IMR-90 (cell line): Measurements from ENCODE around the gene KDM6A. TPM values are rescaled to one million over a fixed set of nuclear protein-coding genes. Genes with fewer than 3 reads are reported as not detected.

Experiments
- ATAC-seq: fragments of 200-7000 bp; cut with Tn5 transposase; 2 replicates; pipeline ENCODE4 v1.9.1; 2020; ENCODE audit warnings: low read depth, mild to moderate bottlenecking, moderate library complexity
- BruUV-seq: library from RNA; stranded (reverse); fragments of 400-500 nt; replicated peaks from 2 replicates; lab custom pipeline; 2021; lab: Mats Ljungman, UMichigan
- CTCF ChIA-PET: fragments of 300-600 bp; formaldehyde crosslinking; extraction: SDS; loops from one replicate; lab custom pipeline; 2021; ENCODE audit warnings: antibody characterized with exemption; lab: Yijun Ruan, JAX
- POLR2A ChIA-PET: fragments of 300-600 bp; sonication (Branson Sonifier 250); formaldehyde crosslinking; loops from one replicate; lab custom pipeline; 2022; ENCODE audit warnings: antibody characterized with exemption; ENCODE audit not compliant: unreplicated experiment; lab: Charles Lee
- DNase-seq: peaks from one replicate; pipeline ENCODE4 v3.0.0; 2013
- H2AFZ ChIP-seq: replicated peaks from 2 replicates; pipeline ENCODE3; 2013; ENCODE audit warnings: low read length, mild to moderate bottlenecking; ENCODE audit not compliant: poor library complexity
- H2AK5ac ChIP-seq: 2 replicates; pipeline ENCODE4 v1.6.1; 2013; ENCODE audit warnings: low read depth, low read length, inconsistent platforms
- H2AK9ac ChIP-seq: replicated peaks from 2 replicates; pipeline ENCODE3; 2013; ENCODE audit warnings: mild to moderate bottlenecking, low read depth, low read length, moderate library complexity; ENCODE audit not compliant: poor library complexity
- H2BK120ac ChIP-seq: 2 replicates; pipeline ENCODE4 v1.6.1; 2013; ENCODE audit warnings: low read depth, low read length, inconsistent platforms
- H2BK15ac ChIP-seq: 3 replicates; pipeline ENCODE4 v1.6.1; 2013; ENCODE audit warnings: low read depth, low read length, inconsistent platforms
- H2BK20ac ChIP-seq: 2 replicates; pipeline ENCODE4 v1.6.1; 2013; ENCODE audit warnings: low read depth, mild to moderate bottlenecking, inconsistent platforms, low read length, moderate library complexity
- H2BK5ac ChIP-seq: 2 replicates; pipeline ENCODE4 v1.6.1; 2013; ENCODE audit warnings: mild to moderate bottlenecking, low read depth, low read length, inconsistent platforms; ENCODE audit not compliant: poor library complexity, severe bottlenecking
- H3K14ac ChIP-seq: replicated peaks from 2 replicates; pipeline ENCODE4 v1.6.1; 2013; ENCODE audit warnings: low read depth, low read length, inconsistent platforms
- H3K18ac ChIP-seq: 2 replicates; pipeline ENCODE4 v1.6.1; 2013; ENCODE audit warnings: low read depth, low read length, control low read depth
- H3K23ac ChIP-seq: 2 replicates; pipeline ENCODE4 v1.6.1; 2013; ENCODE audit warnings: low read depth, low read length, inconsistent platforms
- H3K27ac ChIP-seq: 2 replicates; pipeline ENCODE4 v1.5.1; 2013; ENCODE audit warnings: mild to moderate bottlenecking, control low read depth, low read length; ENCODE audit not compliant: insufficient read depth
- H3K27me3 ChIP-seq: 2 replicates; pipeline ENCODE4 v1.6.1; 2013; ENCODE audit warnings: low read length; ENCODE audit not compliant: control insufficient read depth, insufficient read depth
- H3K36me3 ChIP-seq: 2 replicates; pipeline ENCODE4 v1.6.1; 2013; ENCODE audit warnings: low read length, mixed read lengths; ENCODE audit not compliant: control insufficient read depth, insufficient read depth
- H3K4ac ChIP-seq: 2 replicates; pipeline ENCODE4 v1.6.1; 2013; ENCODE audit warnings: low read depth, low read length, inconsistent platforms
- H3K4me1 ChIP-seq: 2 replicates; pipeline ENCODE4 v1.6.1; 2013; ENCODE audit warnings: low read length, mixed read lengths; ENCODE audit not compliant: control insufficient read depth, insufficient read depth
- H3K4me2 ChIP-seq: 2 replicates; pipeline ENCODE4 v1.6.1; 2013; ENCODE audit warnings: low read depth, mild to moderate bottlenecking, control low read depth, low read length, moderate library complexity
- H3K4me3 ChIP-seq: 2 replicates; pipeline ENCODE4 v1.5.1; 2013; ENCODE audit warnings: low read depth, mild to moderate bottlenecking, control low read depth, low read length, moderate library complexity; ENCODE audit not compliant: insufficient read depth
- H3K56ac ChIP-seq: 2 replicates; pipeline ENCODE4 v1.6.1; 2013; ENCODE audit warnings: low read length, inconsistent platforms; ENCODE audit not compliant: insufficient read depth; ENCODE audit errors: extremely low read depth
- H3K79me1 ChIP-seq, 2 experiments: 2 replicates each; pipeline ENCODE4 v1.6.1; 2013; ENCODE audit warnings: low read length in 2 of 2, inconsistent platforms in 1 of 2, low read depth in 1 of 2
- H3K9ac ChIP-seq: 2 replicates; pipeline ENCODE4 v1.6.1; 2013; ENCODE audit warnings: low read depth, low read length, control low read depth
- H3K9me1 ChIP-seq: 2 replicates; pipeline ENCODE4 v1.6.1; 2013; ENCODE audit warnings: low read length, inconsistent platforms; ENCODE audit not compliant: insufficient read depth
- H3K9me3 ChIP-seq: 2 replicates; pipeline ENCODE4 v1.6.1; 2013; ENCODE audit warnings: low read length; ENCODE audit not compliant: control insufficient read depth, insufficient read depth
- H4K20me1 ChIP-seq: 2 replicates; pipeline ENCODE4 v1.6.1; 2013; ENCODE audit warnings: low read length, inconsistent platforms; ENCODE audit not compliant: insufficient read depth
- H4K5ac ChIP-seq: 2 replicates; pipeline ENCODE4 v1.6.1; 2013; ENCODE audit warnings: mild to moderate bottlenecking, low read depth, low read length, control low read depth
- H4K8ac ChIP-seq, 2 experiments: 2 replicates each; pipeline ENCODE4 v1.6.1; 2013; ENCODE audit warnings: low read depth in 2 of 2, low read length in 2 of 2, control low read depth in 1 of 2, inconsistent platforms in 1 of 2
- H4K91ac ChIP-seq: 2 replicates; pipeline ENCODE4 v1.6.1; 2013; ENCODE audit warnings: low read depth, low read length, inconsistent platforms; ENCODE audit not compliant: insufficient read depth
- BHLHE40 ChIP-seq: fragments of 150-350 bp; IDR thresholded peaks from 2 replicates; pipeline ENCODE4 v1.6.1; 2016; ENCODE audit warnings: mild to moderate bottlenecking, low read depth, low read length
- CHD1 ChIP-seq: IDR thresholded peaks from 2 replicates; pipeline ENCODE4 v1.6.1; 2012; ENCODE audit warnings: low read depth, low read length, improper control_type of control experiment
- NFE2L2 ChIP-seq: fragments of 150-350 bp; IDR thresholded peaks from 2 replicates; pipeline ENCODE4 v1.6.1; 2016; ENCODE audit warnings: low read depth, mild to moderate bottlenecking, low read length
- WGBS, 2 experiments: methylation state at CpG; one replicate each; pipeline versions ENCODE4 v1.1.5 to v1.1.7; 2013; ENCODE audit warnings: missing lambda C conversion rate in 2 of 2; ENCODE audit not compliant: insufficient read length in 1 of 2; ENCODE audit errors: extremely low coverage in 2 of 2; 5-methylcytosine and 5-hydroxymethylcytosine counted together
- dilution Hi-C: fragments of 300-500 bp; cut with HindIII; formaldehyde crosslinking; loops from one replicate; pipeline ENCODE4 v1.14.3; 2018; ENCODE audit warnings: low sequenced_read_pairs; ENCODE audit not compliant: unreplicated experiment
- in situ Hi-C: fragments of 300-500 bp; cut with MboI; formaldehyde crosslinking; loops from 3 replicates; pipeline ENCODE4 v1.14.3; 2019; ENCODE audit warnings: low sequenced_read_pairs, inconsistent platforms, mixed read lengths
- intact Hi-C: fragments of 100-400 bp; cut with micrococcal nuclease; formaldehyde crosslinking; loops from 2 replicates; pipeline ENCODE4 v1.10.0; 2022
- polyA plus RNA-seq, 3 experiments: library from polyadenylated mRNA; depleted of rRNA; stranded (reverse); fragments of >200 nt; gene quantifications; 2 replicates each; pipeline ENCODE4 v1.2.3, GENCODE V29; 2012; ENCODE audit warnings: low replicate concordance in 1 of 3
- total RNA-seq: library from RNA; depleted of rRNA; stranded (reverse); fragments of >200 nt; gene quantifications from 2 replicates; pipeline ENCODE4 v1.2.3, GENCODE V29; 2012

KDM6A gene
- total and polyA plus RNA-seq, 2 of the 4 experiments (the other 2 are of a cell fraction) = 11.7 to 24.9 TPM

DNA sequence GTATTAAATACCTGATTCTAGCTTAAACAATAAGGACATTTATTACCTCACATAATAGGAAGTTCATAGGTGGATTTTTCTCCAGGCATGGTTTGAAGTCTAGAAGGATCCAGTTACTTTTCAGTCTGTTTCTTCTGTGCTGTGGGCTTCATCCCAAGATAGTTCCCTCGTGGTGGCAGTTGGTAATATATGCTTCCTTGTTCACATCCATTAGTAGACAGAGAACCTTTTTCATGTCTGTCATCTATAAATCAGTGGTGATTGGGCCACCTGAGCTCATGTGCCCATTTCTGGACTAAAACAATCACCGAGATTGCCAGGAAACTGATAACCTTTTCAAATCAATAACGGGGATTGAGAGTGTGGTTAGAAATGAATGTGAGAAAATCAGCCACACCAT is 97.7 kb downstream of the KDM6A start:
- no peak overlapping the region for H3K23ac ChIP-seq
- no peak overlapping the region for H2BK5ac ChIP-seq
- intact Hi-C loops (no loop called here), in situ Hi-C loops (no loop called here), dilution Hi-C loops (no loop called here)
- WGBS, 2 experiments = no CpG with 5 or more reads among the region's 3 CpGs
- no peaks in the 10 kb centered on the region for H3K36me3 ChIP-seq
- H2BK120ac ChIP-seq = no peak overlapping the region
- no peak overlapping the region for H4K5ac ChIP-seq
- ChIA-PET POLR2A (no interaction called here), CTCF (no interaction called here)
- no peak overlapping the region for H2AFZ ChIP-seq
- TF ChIP-seq NFE2L2 = no peak
- no peak for TF ChIP-seq CHD1
- TF ChIP-seq BHLHE40 = no peak
- H2BK20ac ChIP-seq = no peak overlapping the region
- no peaks in the 10 kb centered on the region for H3K9me1 ChIP-seq
- H3K4me2 ChIP-seq = no peak overlapping the region
- H4K8ac ChIP-seq = no peak overlapping the region
- 0 out of 2 replicates have a peak, but pooled peaks cover 2% of the 10 kb centered on the region for H3K9me3 ChIP-seq
- no peak for ATAC-seq
- no peak overlapping the region for H3K18ac ChIP-seq
- no peak overlapping the region for H3K4me3 ChIP-seq
- no peak overlapping the region for H3K27ac ChIP-seq
- H4K20me1 ChIP-seq = peaks cover 8% of the 10 kb centered on the region; the same call in 1 of the 2 replicates
- DNase-seq = no peak
- no peak overlapping the region for H3K14ac ChIP-seq
- H3K27me3 ChIP-seq = no peaks in the 10 kb centered on the region
- H2AK5ac ChIP-seq = no peak overlapping the region
- H2AK9ac ChIP-seq = no peak overlapping the region
- H3K4ac ChIP-seq = no peak overlapping the region
- peaks cover 20 to 34% of the 10 kb centered on the region in 2 experiments for H3K79me1 ChIP-seq
- H3K9ac ChIP-seq = no peak overlapping the region
- no TSS peak for BruUV-seq
- H2BK15ac ChIP-seq = no peak overlapping the region
- no peak overlapping the region for H3K56ac ChIP-seq
- no peak overlapping the region for H4K91ac ChIP-seq
- H3K4me1 ChIP-seq = peaks cover 5% of the 10 kb centered on the region
